Stimulated activated CD8-positive, alpha-beta memory T cell treated with anti-CD3 and anti-CD28 coated beads, Interleukin-2, amount 100 ng/mL, for 48 hours (primary cell): ENCODE results near the gene OR10V1.
A peak's percentile ranks its signal among the peaks of the same experiment; 100 is the strongest.
"Not testable (repeated sequence)": the region's sequence is repeated elsewhere in the genome, so short reads cannot be mapped to it uniquely, and the experiment has no call there.

Experiments used
- DNase-seq, 2 donors: peaks; one replicate each; pipeline ENCODE4 v3.0.0-alpha.2; 2020; ENCODE audit warnings: low read depth in 2 of 2

The OR10V1 gene

GRCh38 chr11:59710136-59710847 is 3.4 kb downstream of the OR10V1 start:
- DNase-seq = no peak

GRCh38 chr11:59708537-59708936 is 5.1 kb downstream of the OR10V1 start:
- DNase-seq = no peak

GRCh38 chr11:59707371-59707770 is 6.3 kb downstream of the OR10V1 start:
- DNase-seq = no peak

GRCh38 chr11:59706518-59707285 is 6.9 kb downstream of the OR10V1 start:
- no peak for DNase-seq

GRCh38 chr11:59705294-59705693 is 8.4 kb downstream of the OR10V1 start:
- no peak for DNase-seq

- not testable (repeated sequence) for DNase-seq
These were observed 10.1 kb downstream of the OR10V1 start for GRCh38 chr11:59703515-59703914.

GRCh38 chr11:59700157-59700556 is 13.5 kb downstream of the OR10V1 start:
- DNase-seq = not testable (repeated sequence)

GRCh38 chr11:59698506-59698905 is 15.1 kb downstream of the OR10V1 start:
- DNase-seq = no peak

- DNase-seq = no peak
These were observed 20.7 kb downstream of the OR10V1 start for GRCh38 chr11:59692915-59693314.

- DNase-seq = no peak
These were observed 22.5 kb downstream of the OR10V1 start for GRCh38 chr11:59691156-59691555.

GRCh38 chr11:59689015-59689414 is 24.6 kb downstream of the OR10V1 start:
- no peak for DNase-seq

- DNase-seq = not testable (repeated sequence)
These were observed 32.4 kb downstream of the OR10V1 start for GRCh38 chr11:59681260-59681725.

GRCh38 chr11:59680287-59681154 is 33.1 kb downstream of the OR10V1 start:
- peak; percentile 7 to 13 for DNase-seq

- no peak for DNase-seq
These were observed 34.3 kb downstream of the OR10V1 start for GRCh38 chr11:59679347-59679746.

- DNase-seq = no peak
These were observed 34.9 kb downstream of the OR10V1 start for GRCh38 chr11:59678813-59679165.

- DNase-seq = no peak
These were observed 35.4 kb downstream of the OR10V1 start for GRCh38 chr11:59678118-59678812.

GRCh38 chr11:59676205-59676604 is 37.4 kb downstream of the OR10V1 start:
- DNase-seq = no peak

- DNase-seq = no peak
These were observed 39.4 kb downstream of the OR10V1 start for GRCh38 chr11:59674291-59674690.

- DNase-seq = no peak
These were observed 40.4 kb downstream of the OR10V1 start for GRCh38 chr11:59673291-59673690.

GRCh38 chr11:59671471-59671870 is 42.2 kb downstream of the OR10V1 start:
- DNase-seq = no peak

GRCh38 chr11:59669611-59670009 is 44.0 kb downstream of the OR10V1 start:
- no peak for DNase-seq
